Brain microvascular endothelial cell (primary cell): Measurements from ENCODE around the gene TRDN.

ENCODE experiments used
- DNase-seq: peaks from one replicate; pipeline ENCODE4 v3.0.0-alpha.2; 2020
- H3K27ac ChIP-seq: fragments of 250-450 bp; sonication (Bioruptor Pico); 2 replicates; pipeline ENCODE4 v1.5.1; 2020; ENCODE audit warnings: mild to moderate bottlenecking, moderate library complexity
- H3K27me3 ChIP-seq: fragments of 250-450 bp; sonication (Bioruptor Pico); replicated peaks from 2 replicates; pipeline ENCODE4 v1.5.1; 2020; ENCODE audit warnings: mild to moderate bottlenecking
- H3K36me3 ChIP-seq: fragments of 250-450 bp; sonication (Bioruptor Pico); replicated peaks from 2 replicates; pipeline ENCODE4 v1.5.1; 2020; ENCODE audit warnings: mild to moderate bottlenecking
- H3K4me3 ChIP-seq: 2 replicates; pipeline ENCODE4 v1.5.1; 2011; ENCODE audit warnings: low read depth, mild to moderate bottlenecking, control low read depth, low read length, moderate library complexity
- CTCF ChIP-seq: IDR thresholded peaks from 2 replicates; pipeline ENCODE4 v1.5.1; 2011; ENCODE audit warnings: low read depth, mild to moderate bottlenecking, moderate library complexity, low read length, control low read depth, inconsistent platforms; ENCODE audit errors: missing control alignments
- in situ Hi-C: cut with HindIII; loops from 2 replicates; pipeline ENCODE4 v1.10.0; 2017; ENCODE audit warnings: low sequenced_read_pairs, low pct_ligation_motif_present

TRDN gene

GRCh38 chr6:123363912-123364311, 272.8 kb downstream of the TRDN start:
- Histone ChIP-seq H3K27me3 (no peaks in the 10 kb centered on the region), H3K4me3 (no peak overlapping the region), H3K27ac (no peak overlapping the region), H3K36me3 (no peaks in the 10 kb centered on the region)
- in situ Hi-C loops: no loop called here
- no peak for DNase-seq
- no peak for TF ChIP-seq CTCF

GRCh38 chr6:123360359-123360758, 276.4 kb downstream of the TRDN start:
- H3K27me3 ChIP-seq: no peaks in the 10 kb centered on the region
- DNase-seq: no peak
- H3K27ac ChIP-seq: no peak overlapping the region
- H3K36me3 ChIP-seq: no peaks in the 10 kb centered on the region
- in situ Hi-C loops: no loop called here
- no peak overlapping the region for H3K4me3 ChIP-seq
- no peak for TF ChIP-seq CTCF

GRCh38 chr6:123352705-123353104, 284.0 kb downstream of the TRDN start:
- no peak overlapping the region for H3K27ac ChIP-seq
- in situ Hi-C loops: no loop called here
- no peak overlapping the region for H3K4me3 ChIP-seq
- H3K27me3 ChIP-seq: no peaks in the 10 kb centered on the region
- DNase-seq: no peak
- TF ChIP-seq CTCF: no peak
- H3K36me3 ChIP-seq: no peaks in the 10 kb centered on the region

GRCh38 chr6:123352279-123352678, 284.5 kb downstream of the TRDN start:
- H3K27me3 ChIP-seq: no peaks in the 10 kb centered on the region
- H3K36me3 ChIP-seq: no peaks in the 10 kb centered on the region
- H3K4me3 ChIP-seq: no peak overlapping the region
- no peak overlapping the region for H3K27ac ChIP-seq
- no peak for DNase-seq
- TF ChIP-seq CTCF: no peak
- in situ Hi-C loops: no loop called here

GRCh38 chr6:123343836-123344235, 292.9 kb downstream of the TRDN start:
- H3K27ac ChIP-seq: no peak overlapping the region
- no peak for TF ChIP-seq CTCF
- in situ Hi-C loops: no loop called here
- H3K36me3 ChIP-seq: no peaks in the 10 kb centered on the region
- no peak overlapping the region for H3K4me3 ChIP-seq
- H3K27me3 ChIP-seq: no peaks in the 10 kb centered on the region
- DNase-seq: no peak

- in situ Hi-C loops: no loop called here
- Histone ChIP-seq H3K4me3 (no peak overlapping the region), H3K27me3 (no peaks in the 10 kb centered on the region), H3K27ac (no peak overlapping the region), H3K36me3 (no peaks in the 10 kb centered on the region)
- no peak for TF ChIP-seq CTCF
- DNase-seq: no peak
Measured at GRCh38 chr6:123338394-123338793, 298.4 kb downstream of the TRDN start.
